Right hindlimb (tissue), 1 donor: ENCODE measurements around the gene CCN5.
"Not testable (repeated sequence)": the region's sequence is repeated elsewhere in the genome, so short reads cannot be mapped to it uniquely, and the experiment has no call there.

Experiments
- DNase-seq: peaks from one replicate; pipeline ENCODE4 v3.0.0-alpha.2; 2018

The CCN5 gene

DNA sequence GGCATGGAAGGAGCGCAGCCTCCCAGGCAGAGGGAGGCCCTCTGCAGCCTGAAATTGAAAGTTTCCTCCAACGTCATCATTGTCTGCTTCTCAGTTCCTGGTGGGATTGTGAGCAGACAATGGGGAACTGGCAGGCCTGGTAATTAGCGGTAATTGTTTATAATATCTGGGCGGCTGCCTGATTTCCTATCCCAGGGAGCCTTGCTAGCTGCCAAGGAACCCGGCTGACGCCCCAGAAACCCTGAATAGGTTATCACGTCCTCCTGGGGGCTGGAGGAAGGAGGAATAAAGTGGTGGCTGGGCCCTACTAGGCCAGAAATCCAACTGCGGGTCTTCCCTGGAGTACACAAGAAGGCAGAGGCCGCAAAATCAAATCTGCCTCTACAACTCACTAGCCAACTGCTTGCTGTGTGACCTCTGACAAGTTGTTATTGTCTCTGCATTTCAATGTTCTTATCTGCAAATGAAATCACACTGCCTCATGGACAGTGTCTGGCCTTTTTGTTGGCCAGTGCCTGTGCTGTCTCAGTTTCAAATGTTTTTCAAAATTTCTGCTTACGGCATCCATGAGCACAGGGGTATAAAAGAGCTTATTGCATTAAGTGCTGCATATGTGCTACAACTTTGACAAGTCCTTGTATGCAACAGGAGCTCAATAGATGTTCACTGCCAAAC lies 47.4 kb downstream of the CCN5 start:
- DNase-seq: no peak

GRCh38 chr20:44763798-44764197 lies 48.6 kb downstream of the CCN5 start:
- not testable (repeated sequence) for DNase-seq

DNA sequence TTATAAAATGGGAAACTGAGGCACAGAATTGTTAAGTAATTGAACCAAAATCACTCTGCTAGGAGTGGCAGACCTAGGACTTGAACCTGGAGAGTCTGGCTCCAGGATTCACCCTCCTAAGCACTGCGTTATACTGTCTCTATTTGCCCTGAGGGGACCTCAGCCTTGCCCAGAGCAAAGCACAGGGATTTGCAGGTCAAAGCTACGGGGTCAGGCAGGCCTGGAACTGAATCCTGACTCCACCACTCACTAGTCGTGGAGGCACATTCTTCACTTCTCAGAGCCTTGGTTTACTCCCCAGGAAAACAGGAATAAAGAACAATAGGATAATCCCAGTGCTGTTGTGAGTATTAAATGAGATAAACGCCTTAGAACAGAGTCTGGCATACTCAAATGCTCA lies 49.9 kb downstream of the CCN5 start:
- DNase-seq: no peak

- DNase-seq: no peak
Observed at GRCh38 chr20:44765701-44766347, 50.7 kb downstream of the CCN5 start.

GRCh38 chr20:44768256-44768655 lies 53.1 kb downstream of the CCN5 start:
- DNase-seq: no peak

GRCh38 chr20:44768854-44769480 lies 53.8 kb downstream of the CCN5 start:
- DNase-seq: no peak

DNA sequence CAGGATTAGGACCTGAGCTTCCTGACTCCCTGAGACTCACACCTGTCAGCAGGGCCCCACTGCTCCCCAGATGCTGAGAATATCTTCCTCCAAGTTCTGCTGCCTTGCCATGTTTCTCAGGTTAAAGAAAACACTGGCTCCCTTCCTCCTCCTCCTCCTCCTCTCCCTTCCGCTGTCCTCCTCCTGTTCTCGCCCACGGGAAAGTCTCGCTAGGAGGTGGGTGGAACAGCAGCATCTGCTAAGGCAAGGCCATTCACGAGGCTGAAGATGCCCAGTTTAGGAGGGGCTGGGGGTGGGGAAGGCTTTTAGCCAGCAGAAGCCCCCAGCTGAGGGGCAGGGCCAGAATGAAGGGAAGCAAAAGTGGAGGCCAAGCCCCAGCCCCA lies 54.3 kb downstream of the CCN5 start:
- no peak for DNase-seq

DNA sequence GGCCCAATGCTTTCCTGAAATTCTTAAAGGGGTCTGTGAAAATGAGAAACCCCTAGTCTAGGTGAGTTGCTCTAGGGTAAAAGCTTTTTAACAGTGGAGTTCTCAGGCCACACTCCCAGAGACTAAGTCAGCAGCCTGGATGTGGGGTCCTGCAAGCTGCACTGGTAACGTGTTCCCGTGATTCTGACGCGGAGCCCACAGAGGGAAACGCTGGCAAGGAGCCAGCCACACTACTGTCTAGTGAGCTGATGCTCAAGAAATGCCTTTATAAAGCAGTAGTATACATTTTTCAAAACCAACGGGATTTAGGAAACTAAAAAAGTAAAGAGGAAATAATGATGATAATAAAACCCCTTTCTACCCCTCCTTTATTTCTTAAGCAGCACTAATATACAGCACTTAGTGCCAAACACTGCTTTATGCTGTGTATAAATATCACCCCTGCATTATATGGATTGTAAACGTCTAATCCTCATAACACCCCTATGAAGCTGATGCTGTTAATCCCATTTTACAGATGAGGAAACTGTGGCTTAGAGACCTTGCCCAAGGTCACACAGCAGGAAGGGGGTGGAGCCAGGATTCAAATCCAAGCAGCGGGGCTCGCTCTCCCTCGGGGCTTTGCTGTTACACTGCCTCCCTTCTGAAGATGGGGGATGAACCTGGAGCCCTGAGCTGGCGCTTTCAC lies 55.5 kb downstream of the CCN5 start:
- no peak for DNase-seq

GRCh38 chr20:44771172-44771535 lies 56.0 kb downstream of the CCN5 start:
- no peak for DNase-seq

- DNase-seq: no peak
Observed at GRCh38 chr20:44772636-44773035, 57.5 kb downstream of the CCN5 start.

GRCh38 chr20:44773070-44773829 lies 58.1 kb downstream of the CCN5 start:
- no peak for DNase-seq

DNA sequence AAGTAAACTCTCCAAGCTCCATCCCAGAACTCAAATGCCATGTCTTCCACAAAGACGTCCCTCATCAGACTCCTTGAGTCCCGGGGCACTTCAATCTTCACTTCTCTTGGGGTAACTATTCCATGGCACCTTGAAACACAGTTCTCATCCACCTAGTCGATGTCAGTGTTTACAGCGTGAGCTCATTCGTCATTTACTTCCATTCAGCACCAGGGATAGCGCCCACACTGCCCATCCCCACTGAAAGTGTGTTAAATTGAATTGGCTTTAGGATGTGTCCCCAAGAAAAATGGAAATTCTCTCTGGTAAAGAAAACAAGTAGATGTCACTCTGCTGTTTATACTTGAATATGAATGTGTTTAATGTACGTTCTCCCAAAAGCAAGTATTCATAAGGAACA lies 61.8 kb downstream of the CCN5 start:
- DNase-seq: no peak
